ENCODE data around the gene P2RY14. TPM values are rescaled to one million over a fixed set of nuclear protein-coding genes. Genes with fewer than 3 reads are reported as not detected.

Gene P2RY14
- total and polyA plus RNA-seq, 5 donors from 2014 or later, result 0.28 to 1.2 (median 0.91) TPM; not detected in 1

- Histone ChIP-seq H3K36me3 (ENCODE audit: control insufficient read depth, insufficient read depth, low read length) (no peaks in the 10 kb centered on the region), H3K9me3 (ENCODE audit: control insufficient read depth in 2 of 2, low read length in 2 of 2) (no peaks in the 10 kb centered on the region), H3K27me3 (ENCODE audit: control insufficient read depth, insufficient read depth, low read length) (peaks cover 6% of the 10 kb centered on the region), H3K27ac (ENCODE audit: insufficient read depth, low read length, poor library complexity, severe bottlenecking) (no peak overlapping the region), H3K4me3 (ENCODE audit: low read depth, low read length) (no peak overlapping the region), H3K4me1 (ENCODE audit: control insufficient read depth, insufficient read depth, low read length, poor library complexity, severe bottlenecking) (no peaks in the 10 kb centered on the region)
- no peak for DNase-seq
- Mint-ChIP-seq H3K27ac (no peak overlapping the region), H3K4me1 (peaks cover 0 to 3% (median 0%) of the 10 kb centered on the region in 4 donors), H3K4me3 (no peak overlapping the region), H3K9me3 (peaks cover 0 to 2% (median 0%) of the 10 kb centered on the region in 7 donors), H3K27me3 (peaks cover 16% of the 10 kb centered on the region), H3K36me3 (no peaks in the 10 kb centered on the region)
- no peak for ATAC-seq (ENCODE audit: low read depth in 2 of 2)
Measured at GRCh38 chr3:151300539-151300938, 22.2 kb upstream of the P2RY14 start.

GRCh38 chr3:151299006-151299405, 20.7 kb upstream of the P2RY14 start:
- no peak overlapping the region for H3K27ac Mint-ChIP-seq
- H3K4me3 Mint-ChIP-seq, result no peak overlapping the region
- H3K9me3 ChIP-seq (ENCODE audit: control insufficient read depth in 2 of 2, low read length in 2 of 2), result no peaks in the 10 kb centered on the region
- H3K4me1 ChIP-seq (ENCODE audit: control insufficient read depth, insufficient read depth, low read length, poor library complexity, severe bottlenecking), result no peaks in the 10 kb centered on the region
- H3K27me3 ChIP-seq (ENCODE audit: control insufficient read depth, insufficient read depth, low read length), result peaks cover 11% of the 10 kb centered on the region
- no peaks in the 10 kb centered on the region for H3K4me1 Mint-ChIP-seq
- H3K4me3 ChIP-seq (ENCODE audit: low read depth, low read length), result no peak overlapping the region
- H3K27me3 Mint-ChIP-seq, result peaks cover 16% of the 10 kb centered on the region
- H3K36me3 ChIP-seq (ENCODE audit: control insufficient read depth, insufficient read depth, low read length), result no peaks in the 10 kb centered on the region
- no peaks in the 10 kb centered on the region for H3K36me3 Mint-ChIP-seq
- peaks cover 0 to 2% (median 0%) of the 10 kb centered on the region in 7 donors for H3K9me3 Mint-ChIP-seq
- DNase-seq (no peak), ATAC-seq (ENCODE audit: low read depth in 2 of 2) (no peak)
- no peak overlapping the region for H3K27ac ChIP-seq (ENCODE audit: insufficient read depth, low read length, poor library complexity, severe bottlenecking)

GRCh38 chr3:151297429-151297828, 19.1 kb upstream of the P2RY14 start:
- no peak overlapping the region for H3K27ac Mint-ChIP-seq

DNA sequence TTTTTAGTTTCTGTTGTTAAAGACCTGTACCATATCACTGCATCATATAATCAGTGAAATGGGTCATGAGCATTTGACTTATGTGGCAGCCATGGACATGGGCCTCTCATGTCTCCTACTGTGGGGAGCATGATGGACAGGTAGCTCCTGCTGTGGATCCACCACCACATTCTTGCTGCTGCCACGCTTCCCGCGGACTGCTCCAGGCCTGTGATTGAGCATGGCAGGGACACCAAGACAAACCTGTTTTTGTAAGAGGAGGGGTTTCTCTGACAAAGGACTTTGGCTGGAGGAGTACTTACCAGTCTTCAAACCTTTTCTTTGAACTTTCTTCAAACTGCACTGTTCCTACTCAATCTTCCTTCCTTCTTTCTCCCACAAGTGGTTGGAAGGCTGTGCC, 17.9 kb upstream of the P2RY14 start:
- Histone ChIP-seq H3K4me1 (ENCODE audit: control insufficient read depth, insufficient read depth, low read length, poor library complexity, severe bottlenecking) (no peaks in the 10 kb centered on the region), H3K27ac (ENCODE audit: insufficient read depth, low read length, poor library complexity, severe bottlenecking) (no peak overlapping the region), H3K27me3 (ENCODE audit: control insufficient read depth, insufficient read depth, low read length) (peaks cover 11% of the 10 kb centered on the region), H3K4me3 (ENCODE audit: low read depth, low read length) (no peak overlapping the region), H3K36me3 (ENCODE audit: control insufficient read depth, insufficient read depth, low read length) (no peaks in the 10 kb centered on the region), H3K9me3 (ENCODE audit: control insufficient read depth in 2 of 2, low read length in 2 of 2) (no peaks in the 10 kb centered on the region)
- Mint-ChIP-seq H3K27ac (no peak overlapping the region), H3K4me3 (no peak overlapping the region), H3K36me3 (no peaks in the 10 kb centered on the region), H3K9me3 (no peaks in the 10 kb centered on the region), H3K27me3 (peaks cover 5% of the 10 kb centered on the region), H3K4me1 (no peaks in the 10 kb centered on the region)
- DNase-seq (no peak), ATAC-seq (ENCODE audit: low read depth in 2 of 2) (no peak)

More at GRCh38 chr3:151297429-151297828, 19.1 kb upstream of the P2RY14 start:
- Mint-ChIP-seq H3K36me3 (no peaks in the 10 kb centered on the region), H3K4me3 (no peak overlapping the region), H3K27me3 (peaks cover under 1% of the 10 kb centered on the region), H3K4me1 (no peaks in the 10 kb centered on the region), H3K9me3 (no peaks in the 10 kb centered on the region)
- Histone ChIP-seq H3K4me1 (ENCODE audit: control insufficient read depth, insufficient read depth, low read length, poor library complexity, severe bottlenecking) (no peaks in the 10 kb centered on the region), H3K4me3 (ENCODE audit: low read depth, low read length) (no peak overlapping the region), H3K27ac (ENCODE audit: insufficient read depth, low read length, poor library complexity, severe bottlenecking) (no peak overlapping the region), H3K36me3 (ENCODE audit: control insufficient read depth, insufficient read depth, low read length) (no peaks in the 10 kb centered on the region), H3K27me3 (ENCODE audit: control insufficient read depth, insufficient read depth, low read length) (peaks cover 9% of the 10 kb centered on the region), H3K9me3 (ENCODE audit: control insufficient read depth in 2 of 2, low read length in 2 of 2) (no peaks in the 10 kb centered on the region)
- DNase-seq (no peak), ATAC-seq (ENCODE audit: low read depth in 2 of 2) (no peak)

DNA sequence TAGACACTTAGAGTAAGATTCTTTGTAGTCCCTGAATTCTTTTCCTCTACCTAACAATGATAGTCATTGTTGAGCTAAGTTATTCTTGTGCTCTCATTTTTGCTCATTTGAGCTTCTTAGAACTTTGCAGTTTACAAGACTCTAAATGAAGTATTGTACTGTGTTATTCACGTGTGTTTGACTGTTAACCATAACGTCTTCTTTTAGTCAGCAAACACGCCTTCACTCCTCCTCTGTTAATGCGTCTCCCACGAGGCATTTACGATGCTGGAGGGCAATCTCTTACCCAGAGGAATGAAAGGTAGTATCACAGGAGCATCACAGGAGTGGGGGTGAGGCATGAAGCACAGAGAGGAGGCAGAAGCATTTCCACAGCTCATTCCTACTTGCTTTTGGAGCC, 14.8 kb upstream of the P2RY14 start:
- Mint-ChIP-seq H3K4me1 (no peaks in the 10 kb centered on the region), H3K27ac (no peak overlapping the region)

DNA sequence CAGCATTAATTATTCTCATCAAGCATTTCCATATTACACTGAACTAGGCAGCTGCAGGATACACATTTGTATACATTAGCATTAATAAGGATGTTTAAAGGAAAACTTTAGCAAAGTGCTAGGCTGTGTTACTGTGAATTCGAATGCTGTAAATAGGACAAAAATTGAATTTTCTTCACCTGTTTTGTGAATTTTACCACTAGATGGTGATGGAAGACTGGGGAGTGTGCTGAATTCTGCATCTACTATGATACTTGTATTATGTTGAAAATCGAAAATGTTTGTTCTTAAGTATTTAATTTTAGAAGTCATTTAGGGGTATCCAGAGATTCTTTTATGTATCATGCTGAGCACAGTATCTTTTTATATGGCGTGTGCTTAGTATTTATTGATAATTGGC, 12.3 kb upstream of the P2RY14 start:
- H3K9me3 ChIP-seq (ENCODE audit: control insufficient read depth in 2 of 2, low read length in 2 of 2), result no peaks in the 10 kb centered on the region
- peaks cover 11% of the 10 kb centered on the region for H3K27me3 ChIP-seq (ENCODE audit: control insufficient read depth, insufficient read depth, low read length)
- H3K4me1 ChIP-seq (ENCODE audit: control insufficient read depth, insufficient read depth, low read length, poor library complexity, severe bottlenecking), result no peaks in the 10 kb centered on the region
- H3K27me3 Mint-ChIP-seq, result peaks cover 19% of the 10 kb centered on the region
- no peak overlapping the region for H3K27ac Mint-ChIP-seq
- no peaks in the 10 kb centered on the region for H3K4me1 Mint-ChIP-seq
- H3K27ac ChIP-seq (ENCODE audit: insufficient read depth, low read length, poor library complexity, severe bottlenecking), result no peak overlapping the region
- DNase-seq (no peak), ATAC-seq (ENCODE audit: low read depth in 2 of 2) (no peak)
- H3K36me3 Mint-ChIP-seq, result no peaks in the 10 kb centered on the region
- no peaks in the 10 kb centered on the region for H3K9me3 Mint-ChIP-seq
- H3K4me3 ChIP-seq (ENCODE audit: low read depth, low read length), result no peak overlapping the region
- H3K4me3 Mint-ChIP-seq, result no peak overlapping the region
- H3K36me3 ChIP-seq (ENCODE audit: control insufficient read depth, insufficient read depth, low read length), result no peaks in the 10 kb centered on the region

More for the DNA sequence above, 14.8 kb upstream of the P2RY14 start:
- H3K27me3 ChIP-seq (ENCODE audit: control insufficient read depth, insufficient read depth, low read length), result peaks cover 13% of the 10 kb centered on the region
- H3K4me1 ChIP-seq (ENCODE audit: control insufficient read depth, insufficient read depth, low read length, poor library complexity, severe bottlenecking), result no peaks in the 10 kb centered on the region
- Mint-ChIP-seq H3K36me3 (no peaks in the 10 kb centered on the region), H3K27me3 (peaks cover 10% of the 10 kb centered on the region), H3K9me3 (no peaks in the 10 kb centered on the region), H3K4me3 (no peak overlapping the region)
- DNase-seq (no peak), ATAC-seq (ENCODE audit: low read depth in 2 of 2) (no peak)
- no peak overlapping the region for H3K4me3 ChIP-seq (ENCODE audit: low read depth, low read length)
- H3K9me3 ChIP-seq (ENCODE audit: control insufficient read depth in 2 of 2, low read length in 2 of 2), result no peaks in the 10 kb centered on the region
- no peaks in the 10 kb centered on the region for H3K36me3 ChIP-seq (ENCODE audit: control insufficient read depth, insufficient read depth, low read length)
- no peak overlapping the region for H3K27ac ChIP-seq (ENCODE audit: insufficient read depth, low read length, poor library complexity, severe bottlenecking)

DNA sequence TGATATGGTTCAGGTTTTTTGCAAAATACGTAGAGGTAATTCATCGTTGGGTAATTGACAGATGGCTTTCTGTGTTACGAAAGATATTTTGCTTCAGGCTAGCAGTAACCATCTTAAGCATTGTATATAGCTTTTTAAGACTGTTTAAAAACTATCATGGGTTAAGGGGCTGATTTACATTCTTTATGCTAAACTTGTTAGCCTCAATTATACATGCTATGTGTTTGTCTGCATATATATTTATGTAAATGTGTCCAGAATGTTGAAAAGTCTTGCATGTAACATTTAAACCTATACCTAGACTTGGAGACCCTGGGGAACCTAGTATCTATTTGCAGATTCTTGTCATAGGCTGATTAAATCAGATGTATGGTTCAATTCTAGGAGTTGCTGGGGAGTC, 11.1 kb upstream of the P2RY14 start:
- Histone ChIP-seq H3K4me3 (ENCODE audit: low read depth, low read length) (no peak overlapping the region), H3K9me3 (ENCODE audit: control insufficient read depth in 2 of 2, low read length in 2 of 2) (no peaks in the 10 kb centered on the region), H3K4me1 (ENCODE audit: control insufficient read depth, insufficient read depth, low read length, poor library complexity, severe bottlenecking) (no peaks in the 10 kb centered on the region), H3K36me3 (ENCODE audit: control insufficient read depth, insufficient read depth, low read length) (no peaks in the 10 kb centered on the region), H3K27me3 (ENCODE audit: control insufficient read depth, insufficient read depth, low read length) (peaks cover 6% of the 10 kb centered on the region), H3K27ac (ENCODE audit: insufficient read depth, low read length, poor library complexity, severe bottlenecking) (no peak overlapping the region)
- Mint-ChIP-seq H3K27ac (no peak overlapping the region), H3K36me3 (no peaks in the 10 kb centered on the region), H3K27me3 (peaks cover 19% of the 10 kb centered on the region), H3K4me1 (no peaks in the 10 kb centered on the region), H3K9me3 (no peaks in the 10 kb centered on the region), H3K4me3 (no peak overlapping the region)
- DNase-seq (no peak), ATAC-seq (ENCODE audit: low read depth in 2 of 2) (no peak)

GRCh38 chr3:151285940-151286339, 7.6 kb upstream of the P2RY14 start:
- Histone ChIP-seq H3K27me3 (ENCODE audit: control insufficient read depth, insufficient read depth, low read length) (peaks cover 4% of the 10 kb centered on the region), H3K4me3 (ENCODE audit: low read depth, low read length) (no peak overlapping the region), H3K4me1 (ENCODE audit: control insufficient read depth, insufficient read depth, low read length, poor library complexity, severe bottlenecking) (no peaks in the 10 kb centered on the region), H3K9me3 (ENCODE audit: control insufficient read depth in 2 of 2, low read length in 2 of 2) (no peaks in the 10 kb centered on the region), H3K27ac (ENCODE audit: insufficient read depth, low read length, poor library complexity, severe bottlenecking) (no peak overlapping the region), H3K36me3 (ENCODE audit: control insufficient read depth, insufficient read depth, low read length) (no peaks in the 10 kb centered on the region)
- Mint-ChIP-seq H3K27me3 (peaks cover 15% of the 10 kb centered on the region), H3K4me1 (no peaks in the 10 kb centered on the region), H3K4me3 (no peak overlapping the region), H3K36me3 (no peaks in the 10 kb centered on the region), H3K27ac (no peak overlapping the region), H3K9me3 (no peaks in the 10 kb centered on the region)
- DNase-seq (no peak), ATAC-seq (ENCODE audit: low read depth in 2 of 2) (no peak)
